Retinal pigment epithelial cell (primary cell): Measurements from ENCODE around the gene GNAI3.

ENCODE experiments used
- DNase-seq: peaks from one replicate; pipeline ENCODE4 v3.0.0-alpha.2; 2010; ENCODE audit warnings: low read depth
- H3K4me3 ChIP-seq: 2 replicates; pipeline ENCODE4 v1.5.1; 2011; ENCODE audit warnings: mild to moderate bottlenecking, low read length, control low read depth, moderate library complexity
- TF ChIP-seq, protein P1 (sequence below): conservative IDR thresholded peaks from 2 replicates; pipeline ENCODE4 v1.5.1; 2011; ENCODE audit warnings: low read depth, low read length, control low read depth, inconsistent platforms

The GNAI3 gene

DNA sequence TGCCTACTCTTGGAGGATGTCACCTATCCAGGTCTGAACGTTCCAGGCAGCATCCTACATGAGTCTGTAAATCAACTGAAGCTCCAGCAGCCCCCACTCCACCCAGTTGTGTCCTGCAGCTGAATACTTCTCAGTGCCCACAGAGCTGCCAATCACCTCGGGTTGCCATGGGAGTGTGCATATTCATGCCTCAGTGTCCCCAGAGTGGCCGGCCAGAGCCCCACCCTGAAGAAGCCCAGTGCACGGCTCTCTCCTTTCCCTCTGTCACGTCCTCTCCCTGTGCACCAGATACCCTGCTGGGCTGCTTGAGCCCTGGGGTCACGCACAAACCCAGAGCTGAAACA, 91.4 kb downstream of the GNAI3 start:
- no peak overlapping the region for H3K4me3 ChIP-seq
- no peak for DNase-seq
- TF ChIP-seq, protein P1, sequence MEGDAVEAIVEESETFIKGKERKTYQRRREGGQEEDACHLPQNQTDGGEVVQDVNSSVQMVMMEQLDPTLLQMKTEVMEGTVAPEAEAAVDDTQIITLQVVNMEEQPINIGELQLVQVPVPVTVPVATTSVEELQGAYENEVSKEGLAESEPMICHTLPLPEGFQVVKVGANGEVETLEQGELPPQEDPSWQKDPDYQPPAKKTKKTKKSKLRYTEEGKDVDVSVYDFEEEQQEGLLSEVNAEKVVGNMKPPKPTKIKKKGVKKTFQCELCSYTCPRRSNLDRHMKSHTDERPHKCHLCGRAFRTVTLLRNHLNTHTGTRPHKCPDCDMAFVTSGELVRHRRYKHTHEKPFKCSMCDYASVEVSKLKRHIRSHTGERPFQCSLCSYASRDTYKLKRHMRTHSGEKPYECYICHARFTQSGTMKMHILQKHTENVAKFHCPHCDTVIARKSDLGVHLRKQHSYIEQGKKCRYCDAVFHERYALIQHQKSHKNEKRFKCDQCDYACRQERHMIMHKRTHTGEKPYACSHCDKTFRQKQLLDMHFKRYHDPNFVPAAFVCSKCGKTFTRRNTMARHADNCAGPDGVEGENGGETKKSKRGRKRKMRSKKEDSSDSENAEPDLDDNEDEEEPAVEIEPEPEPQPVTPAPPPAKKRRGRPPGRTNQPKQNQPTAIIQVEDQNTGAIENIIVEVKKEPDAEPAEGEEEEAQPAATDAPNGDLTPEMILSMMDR = no peak

DNA sequence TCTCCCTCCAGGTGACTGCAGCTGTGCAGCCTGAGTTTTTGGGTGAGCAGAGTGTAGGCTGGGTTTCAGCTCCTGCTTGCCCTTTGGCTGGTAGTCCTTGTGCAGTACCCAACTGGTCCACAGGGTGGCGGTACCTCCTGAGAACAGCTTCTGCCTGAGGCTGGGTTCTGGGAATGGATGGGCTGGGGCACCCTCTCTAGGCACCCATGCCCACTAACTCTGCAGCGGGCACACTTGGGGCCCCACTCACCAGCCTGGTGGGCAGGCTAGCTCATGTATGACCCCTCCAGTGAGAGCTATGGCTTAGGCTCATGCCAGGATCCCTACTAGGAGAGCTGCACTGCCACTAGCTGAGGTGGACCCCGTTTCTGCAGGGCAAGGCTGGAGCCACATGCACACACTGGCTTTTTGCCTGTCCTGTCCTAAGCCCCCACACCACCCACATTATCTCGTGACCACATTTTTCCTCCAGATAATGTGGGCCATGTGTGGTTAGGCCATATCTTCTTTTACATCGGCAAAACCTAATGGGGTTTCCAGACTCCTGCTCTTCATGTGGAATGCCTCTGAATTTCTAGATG, 92.0 kb downstream of the GNAI3 start:
- DNase-seq = no peak
- TF ChIP-seq, protein P1 = peak; percentile 97
- no peak overlapping the region for H3K4me3 ChIP-seq

DNA sequence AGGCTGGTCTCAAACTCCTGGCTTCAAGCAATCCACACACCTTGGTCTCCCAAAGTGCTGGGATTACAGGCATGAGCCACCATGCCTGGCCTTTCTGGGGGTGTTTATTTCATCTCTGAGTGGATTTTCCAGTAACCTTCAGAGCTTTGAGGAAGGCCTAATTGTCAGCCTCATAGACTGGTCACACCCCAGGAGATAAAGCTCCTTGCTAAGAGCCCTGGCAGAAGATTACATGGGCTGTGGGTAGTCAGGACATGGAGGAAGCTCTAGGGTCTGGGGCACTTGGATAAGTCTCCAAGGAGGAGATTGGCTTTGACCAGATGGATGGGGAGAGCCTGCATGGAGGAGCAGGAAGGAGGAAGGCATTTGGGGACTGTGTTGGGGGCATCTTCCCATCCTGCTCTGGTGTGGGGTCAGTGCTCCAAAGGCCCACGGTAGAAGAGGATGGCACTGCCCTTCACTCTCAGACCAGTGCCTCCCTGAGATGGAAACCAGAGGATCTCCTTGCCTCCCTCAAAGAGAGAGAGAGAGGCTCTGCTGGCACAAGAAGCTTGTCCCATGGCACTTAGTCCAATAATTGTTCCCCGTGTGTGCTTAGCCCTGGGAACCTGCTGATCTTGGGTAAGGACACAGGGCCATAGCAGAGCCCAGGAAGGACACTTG, 92.8 kb downstream of the GNAI3 start:
- no peak for DNase-seq
- H3K4me3 ChIP-seq = no peak overlapping the region
- TF ChIP-seq, protein P1 = no peak

DNA sequence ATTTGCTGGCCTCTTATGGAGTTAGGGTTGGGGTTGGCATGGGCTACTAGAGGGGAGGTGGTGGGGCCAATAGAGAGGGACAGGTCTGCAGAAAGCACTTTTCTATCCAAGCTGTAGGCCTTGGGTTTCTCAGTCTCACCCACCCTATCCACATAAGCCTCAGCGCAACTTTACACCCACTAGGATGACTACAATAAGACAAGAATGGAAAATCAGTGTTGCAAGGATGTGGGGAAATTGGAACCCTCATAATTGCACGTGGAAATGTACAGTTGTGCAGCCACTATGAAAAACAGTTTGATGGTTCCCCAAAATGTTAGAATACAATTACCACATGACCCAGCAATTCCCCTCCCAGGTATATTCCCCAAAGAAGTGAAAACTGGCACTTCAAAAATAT, 93.4 kb downstream of the GNAI3 start:
- TF ChIP-seq, protein P1 = no peak
- no peak for DNase-seq
- no peak overlapping the region for H3K4me3 ChIP-seq

DNA sequence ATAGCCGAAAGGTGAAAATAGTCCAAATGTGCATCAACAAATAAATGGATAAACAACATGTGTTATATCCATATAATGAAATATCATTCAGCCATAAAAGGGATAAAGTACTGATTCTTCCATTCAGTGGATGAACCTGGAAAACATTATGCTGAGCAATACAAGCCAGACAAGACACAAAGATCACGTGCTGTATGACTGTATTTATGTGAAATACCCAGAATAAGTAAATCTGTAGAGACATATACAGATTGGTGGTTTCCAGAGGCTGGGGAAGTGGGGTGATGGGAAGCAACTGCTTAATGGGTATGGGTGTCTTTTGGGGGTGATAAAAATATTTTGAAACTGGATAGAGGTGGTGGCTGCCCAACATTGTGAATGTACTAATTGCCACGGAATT, 94.2 kb downstream of the GNAI3 start:
- no peak for DNase-seq
- TF ChIP-seq, protein P1 = no peak
- H3K4me3 ChIP-seq = no peak overlapping the region

DNA sequence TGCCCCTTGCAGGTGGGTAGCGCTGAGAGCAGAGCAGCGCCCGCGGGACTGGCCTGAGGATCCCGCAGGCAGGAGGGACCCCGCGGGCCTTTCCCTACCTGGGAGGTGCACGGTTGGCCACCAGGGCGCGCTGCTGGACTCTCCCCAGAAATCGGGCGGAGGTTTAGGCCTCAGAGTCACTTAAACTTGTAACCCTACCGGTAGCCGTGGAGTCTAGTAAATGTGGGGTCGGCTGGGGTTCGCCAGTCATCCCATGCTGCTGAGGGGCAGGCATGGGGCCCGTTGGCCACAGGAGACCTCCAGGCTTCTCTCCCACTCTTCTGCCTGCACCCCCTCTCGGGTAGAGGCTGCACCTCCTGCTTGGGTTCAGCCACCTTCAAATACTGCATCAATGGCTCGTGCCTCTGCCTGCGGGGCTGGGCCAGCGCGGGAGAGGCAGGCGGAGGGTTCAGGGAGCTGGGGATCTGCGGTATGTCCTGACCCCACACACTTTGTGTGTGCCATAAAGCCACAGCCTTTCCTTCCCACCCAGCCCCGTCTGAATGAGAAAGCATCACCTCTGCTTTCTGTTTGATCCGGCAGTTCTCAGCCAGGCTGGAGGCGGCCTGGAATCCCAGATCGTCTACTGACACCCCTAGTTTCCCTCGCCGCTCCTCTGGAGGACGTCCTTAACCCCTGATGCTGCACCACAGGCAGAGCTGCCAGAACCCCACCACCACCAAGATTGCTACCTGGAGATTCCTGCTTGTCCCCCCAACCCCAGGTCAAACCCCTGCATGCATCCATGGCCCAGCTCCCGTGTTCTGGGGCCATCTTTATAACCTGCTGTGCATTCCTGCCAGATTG, 95.2 kb downstream of the GNAI3 start:
- H3K4me3 ChIP-seq = no peak overlapping the region
- no peak for DNase-seq
- TF ChIP-seq, protein P1 = peak; percentile 90
